DND-41 (cell line): ENCODE results near the gene THPO.

Experiments
- ATAC-seq: fragments of 200-7000 bp; cut with Tn5 transposase; 3 replicates; pipeline ENCODE4 v1.9.1; 2021; ENCODE audit warnings: low read depth; ENCODE audit not compliant: insufficient read depth
- DNase-seq: peaks from one replicate; pipeline ENCODE4 v3.0.0-alpha.2; 2020
- H2AFZ ChIP-seq: 2 replicates; pipeline ENCODE4 v1.6.0; 2012; ENCODE audit warnings: low read depth, low read length
- H3K27ac ChIP-seq: 2 replicates; pipeline ENCODE4 v1.5.1; 2012; ENCODE audit warnings: low read length, inconsistent platforms
- H3K27me3 ChIP-seq: fragments of 200-600 bp; sonication (generic); 2 replicates; pipeline ENCODE4 v1.6.0; 2012; ENCODE audit warnings: low read length, mild to moderate bottlenecking, inconsistent platforms; ENCODE audit not compliant: insufficient read depth, poor library complexity
- H3K36me3 ChIP-seq: 2 replicates; pipeline ENCODE4 v1.5.1; 2012; ENCODE audit warnings: low read length, inconsistent platforms; ENCODE audit not compliant: insufficient read depth
- H3K4me1 ChIP-seq: 2 replicates; pipeline ENCODE4 v1.5.1; 2012; ENCODE audit warnings: mild to moderate bottlenecking, low read length; ENCODE audit not compliant: insufficient read depth
- H3K4me2 ChIP-seq: 2 replicates; pipeline ENCODE4 v1.6.0; 2012; ENCODE audit warnings: mild to moderate bottlenecking, moderate library complexity, low read length, inconsistent platforms; ENCODE audit not compliant: insufficient read depth
- H3K4me3 ChIP-seq, 2 experiments: fragments of 200-600 bp in 1 of 2; shearing (Covaris generic) in 1 of 2; 2 replicates each; pipeline ENCODE4 v1.5.1; 2012 to 2016; ENCODE audit warnings: inconsistent platforms in 2 of 2, low read length in 2 of 2, mild to moderate bottlenecking in 2 of 2, low read depth in 1 of 2, moderate library complexity in 1 of 2
- H3K79me2 ChIP-seq: 2 replicates; pipeline ENCODE4 v1.6.0; 2012; ENCODE audit warnings: low read length, inconsistent platforms; ENCODE audit not compliant: insufficient read depth
- H3K9ac ChIP-seq: 2 replicates; pipeline ENCODE4 v1.6.0; 2012; ENCODE audit warnings: low read depth, mild to moderate bottlenecking, inconsistent platforms, low read length, moderate library complexity
- H3K9me3 ChIP-seq: 2 replicates; pipeline ENCODE4 v1.5.1; 2012; ENCODE audit warnings: low read length, moderate library complexity, mild to moderate bottlenecking, inconsistent platforms; ENCODE audit not compliant: insufficient read depth, severe bottlenecking
- H4K20me1 ChIP-seq: 2 replicates; pipeline ENCODE4 v1.6.0; 2012; ENCODE audit warnings: low read length; ENCODE audit not compliant: insufficient read depth
- EZH2 ChIP-seq: IDR thresholded peaks from 3 replicates; pipeline ENCODE4 v1.6.1; 2012; ENCODE audit warnings: borderline replicate concordance, low read depth, mild to moderate bottlenecking, moderate library complexity, low read length, inconsistent platforms; ENCODE audit not compliant: severe bottlenecking
- TF ChIP-seq, protein P1 (sequence below): IDR thresholded peaks from 2 replicates; pipeline ENCODE4 v1.5.1; 2012; ENCODE audit warnings: borderline replicate concordance, low read length, moderate library complexity, mild to moderate bottlenecking; ENCODE audit not compliant: poor library complexity, severe bottlenecking; ENCODE audit errors: extremely low read depth

Gene THPO

DNA sequence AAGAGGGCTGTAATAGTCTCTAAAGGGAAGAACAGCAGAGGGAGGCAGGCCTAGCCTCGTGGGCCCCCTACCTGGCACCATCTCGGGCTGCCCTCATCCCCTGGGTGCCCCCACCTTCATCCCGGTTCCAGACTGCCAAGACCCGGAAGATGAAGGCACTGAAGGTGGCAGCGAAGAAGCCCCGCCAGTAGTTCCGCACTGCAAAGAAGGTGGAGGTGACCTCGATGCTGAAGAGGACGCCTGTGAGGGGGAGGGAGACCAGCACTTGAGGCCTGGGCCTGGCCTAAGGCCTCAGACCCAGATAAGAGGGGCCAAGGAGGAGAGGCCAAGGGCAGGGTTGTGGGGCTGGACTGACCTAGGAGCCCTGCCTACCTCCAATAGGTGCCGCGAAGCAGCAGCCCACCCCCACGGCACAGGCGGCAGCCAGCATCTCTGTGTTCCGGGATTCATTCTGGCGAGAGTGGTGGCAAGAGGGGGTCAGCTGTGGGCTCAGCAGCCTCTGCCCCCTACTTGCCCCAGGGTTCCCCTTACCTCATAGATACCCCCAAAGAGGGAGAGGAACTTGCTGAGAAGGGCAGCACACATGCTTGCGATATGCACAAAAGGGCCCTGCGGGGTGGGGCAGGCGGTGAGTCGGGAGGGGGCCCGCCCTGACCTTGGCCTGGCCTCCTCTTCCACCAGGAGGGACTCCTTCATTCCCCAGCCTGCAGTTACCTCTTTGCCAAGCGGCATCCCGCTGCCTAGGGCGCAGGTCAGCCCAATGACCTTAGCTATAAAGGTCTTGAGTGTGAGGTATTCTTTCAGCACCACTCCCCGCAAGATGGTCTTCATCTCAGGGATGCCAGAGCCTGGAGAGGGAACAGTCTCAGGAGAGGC lies 20.5 kb downstream of the THPO start:
- Histone ChIP-seq H3K4me2 (no peak overlapping the region), H3K4me3 (no peak overlapping the region), H3K27me3 (no peaks in the 10 kb centered on the region), H3K9me3 (no peaks in the 10 kb centered on the region), H3K36me3 (peaks cover 14% of the 10 kb centered on the region), H3K27ac (no peak overlapping the region), H3K9ac (no peak overlapping the region), H2AFZ (no peak overlapping the region), H4K20me1 (peaks cover 29% of the 10 kb centered on the region), H3K4me1 (peaks cover 15% of the 10 kb centered on the region), H3K79me2 (peaks cover 13% of the 10 kb centered on the region)
- TF ChIP-seq, protein P1, sequence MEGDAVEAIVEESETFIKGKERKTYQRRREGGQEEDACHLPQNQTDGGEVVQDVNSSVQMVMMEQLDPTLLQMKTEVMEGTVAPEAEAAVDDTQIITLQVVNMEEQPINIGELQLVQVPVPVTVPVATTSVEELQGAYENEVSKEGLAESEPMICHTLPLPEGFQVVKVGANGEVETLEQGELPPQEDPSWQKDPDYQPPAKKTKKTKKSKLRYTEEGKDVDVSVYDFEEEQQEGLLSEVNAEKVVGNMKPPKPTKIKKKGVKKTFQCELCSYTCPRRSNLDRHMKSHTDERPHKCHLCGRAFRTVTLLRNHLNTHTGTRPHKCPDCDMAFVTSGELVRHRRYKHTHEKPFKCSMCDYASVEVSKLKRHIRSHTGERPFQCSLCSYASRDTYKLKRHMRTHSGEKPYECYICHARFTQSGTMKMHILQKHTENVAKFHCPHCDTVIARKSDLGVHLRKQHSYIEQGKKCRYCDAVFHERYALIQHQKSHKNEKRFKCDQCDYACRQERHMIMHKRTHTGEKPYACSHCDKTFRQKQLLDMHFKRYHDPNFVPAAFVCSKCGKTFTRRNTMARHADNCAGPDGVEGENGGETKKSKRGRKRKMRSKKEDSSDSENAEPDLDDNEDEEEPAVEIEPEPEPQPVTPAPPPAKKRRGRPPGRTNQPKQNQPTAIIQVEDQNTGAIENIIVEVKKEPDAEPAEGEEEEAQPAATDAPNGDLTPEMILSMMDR = no peak
- TF ChIP-seq EZH2 = no peak
- no peak for ATAC-seq
- no peak for DNase-seq

DNA sequence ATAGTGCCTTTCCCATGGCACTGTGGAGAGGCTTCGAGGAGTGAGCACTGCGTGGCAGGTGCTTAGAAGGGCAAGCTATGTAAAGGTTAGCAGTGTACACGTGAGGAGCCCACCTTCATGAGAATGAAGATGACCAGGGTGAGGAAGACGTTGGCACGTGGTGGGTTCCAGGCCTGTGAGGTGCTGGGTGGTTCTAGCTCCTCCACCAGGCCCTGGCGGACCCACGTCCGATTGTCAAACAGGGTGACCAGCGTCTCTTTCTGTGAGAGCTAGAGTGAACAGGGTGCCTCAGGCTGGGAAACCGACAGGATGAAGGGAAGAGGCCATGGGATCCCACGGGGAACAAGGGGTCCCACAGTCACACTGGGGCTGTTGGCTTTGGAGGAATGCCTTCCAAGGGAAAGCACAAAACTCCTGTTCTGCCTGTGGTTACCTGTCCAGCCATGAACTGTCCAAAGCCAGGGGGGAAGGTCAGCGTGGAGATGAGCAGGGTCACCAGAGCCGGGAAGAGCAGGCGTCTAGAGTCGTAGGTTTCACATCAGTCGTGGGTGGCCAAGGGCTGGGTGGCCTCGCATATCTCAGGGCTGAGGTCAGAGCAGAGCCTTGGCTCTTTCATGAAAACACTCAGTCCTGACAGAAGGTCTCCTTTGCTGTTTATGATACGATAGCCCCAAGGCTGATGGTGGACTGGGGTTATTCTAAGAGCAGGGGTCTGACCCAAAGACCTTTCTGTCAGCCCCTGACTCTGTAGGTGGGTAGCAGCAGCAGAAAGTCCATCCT lies 22.6 kb downstream of the THPO start:
- H4K20me1 ChIP-seq = peaks cover 21% of the 10 kb centered on the region
- no peak overlapping the region for H3K4me2 ChIP-seq
- no peak overlapping the region for H3K27ac ChIP-seq
- no peaks in the 10 kb centered on the region for H3K79me2 ChIP-seq
- no peak overlapping the region for H3K4me3 ChIP-seq
- no peak overlapping the region for H2AFZ ChIP-seq
- ATAC-seq = no peak
- H3K9me3 ChIP-seq = no peaks in the 10 kb centered on the region
- no peak for DNase-seq
- TF ChIP-seq, protein P1 = no peak
- TF ChIP-seq EZH2 = no peak
- H3K9ac ChIP-seq = no peak overlapping the region
- peaks cover 14% of the 10 kb centered on the region for H3K36me3 ChIP-seq
- H3K4me1 ChIP-seq = peaks cover 6% of the 10 kb centered on the region
- no peaks in the 10 kb centered on the region for H3K27me3 ChIP-seq

DNA sequence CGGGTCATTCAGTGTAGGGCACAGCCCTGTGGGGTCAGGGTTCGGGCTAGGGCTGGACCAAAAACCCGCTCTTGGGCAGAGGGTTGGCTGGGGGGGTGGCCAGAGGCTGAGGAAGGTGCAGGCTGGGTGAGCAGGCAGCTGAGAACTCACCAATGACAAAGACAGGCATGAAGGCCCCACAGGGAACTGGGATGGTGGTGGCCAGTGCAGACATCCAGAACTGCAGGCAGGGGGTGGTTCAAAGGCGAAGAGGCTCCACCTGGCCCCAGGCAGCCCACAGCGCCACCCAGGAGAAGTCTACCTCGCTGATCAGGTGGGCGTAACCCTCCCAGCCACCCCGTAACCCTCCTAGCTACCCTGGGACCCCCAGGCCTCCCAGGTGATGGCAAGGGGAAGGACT lies 23.3 kb downstream of the THPO start:
- Histone ChIP-seq H3K4me3 (no peak overlapping the region), H2AFZ (no peak overlapping the region), H3K36me3 (peaks cover 14% of the 10 kb centered on the region), H3K9ac (no peak overlapping the region), H4K20me1 (peaks cover 16% of the 10 kb centered on the region; the same call in 1 of the 2 replicates), H3K79me2 (no peaks in the 10 kb centered on the region), H3K4me1 (no peaks in the 10 kb centered on the region), H3K4me2 (no peak overlapping the region), H3K9me3 (no peaks in the 10 kb centered on the region), H3K27me3 (no peaks in the 10 kb centered on the region), H3K27ac (no peak overlapping the region)
- DNase-seq (no peak), ATAC-seq (no peak)
- TF ChIP-seq, protein P1 = no peak
- no peak for TF ChIP-seq EZH2
